GM12892 (cell line): ENCODE results near the gene KPTN.
A peak's percentile ranks its signal among the peaks of the same experiment; 100 is the strongest.

ENCODE experiments used
- DNase-seq: peaks from one replicate; pipeline ENCODE4 v3.0.0; 2011; ENCODE audit not compliant: insufficient read length
- FAIRE-seq: peaks from 2 replicates; lab custom pipeline; 2011; peaks lifted over from hg19 to GRCh38; lab: Jason Lieb, UNC
- POLR2A ChIP-seq: IDR thresholded peaks from 2 replicates; pipeline ENCODE4 v1.6.1; 2011; ENCODE audit warnings: low read depth, low read length, control low read depth
- POLR2AphosphoS5 ChIP-seq: IDR thresholded peaks from 2 replicates; pipeline ENCODE4 v1.6.1; 2011; ENCODE audit warnings: low read depth, low read length, control low read depth
- TAF1 ChIP-seq: IDR thresholded peaks from 2 replicates; pipeline ENCODE4 v1.6.1; 2011; ENCODE audit warnings: low read depth, mild to moderate bottlenecking, control low read depth, low read length, borderline replicate concordance

The KPTN gene

GRCh38 chr19:47437500-47437899, 46.5 kb downstream of the KPTN start:
- TF ChIP-seq POLR2A (no peak), POLR2AphosphoS5 (no peak), TAF1 (no peak)
- DNase-seq: no peak
- no peak for FAIRE-seq

GRCh38 chr19:47436712-47437401, 47.2 kb downstream of the KPTN start:
- TF ChIP-seq POLR2A (no peak), TAF1 (no peak), POLR2AphosphoS5 (no peak)
- FAIRE-seq: peak; percentile 96
- DNase-seq: peak; percentile 72

GRCh38 chr19:47435883-47436417, 48.1 kb downstream of the KPTN start:
- TF ChIP-seq TAF1 (no peak), POLR2AphosphoS5 (no peak), POLR2A (no peak)
- DNase-seq (no peak), FAIRE-seq (no peak)

- FAIRE-seq (peak; percentile 74), DNase-seq (no peak)
- TF ChIP-seq POLR2AphosphoS5: no peak
- no peak for TF ChIP-seq POLR2A
- TF ChIP-seq TAF1: no peak
Observed at GRCh38 chr19:47435196-47435595, 48.8 kb downstream of the KPTN start.

GRCh38 chr19:47434088-47434487, 49.9 kb downstream of the KPTN start:
- FAIRE-seq (no peak), DNase-seq (no peak)
- no peak for TF ChIP-seq TAF1
- no peak for TF ChIP-seq POLR2A
- no peak for TF ChIP-seq POLR2AphosphoS5

GRCh38 chr19:47433121-47433520, 50.9 kb downstream of the KPTN start:
- FAIRE-seq: no peak
- no peak for TF ChIP-seq TAF1
- no peak for TF ChIP-seq POLR2AphosphoS5
- TF ChIP-seq POLR2A: no peak
- no peak for DNase-seq

GRCh38 chr19:47432499-47432898, 51.5 kb downstream of the KPTN start:
- DNase-seq (no peak), FAIRE-seq (no peak)
- TF ChIP-seq TAF1 (no peak), POLR2A (no peak), POLR2AphosphoS5 (no peak)

GRCh38 chr19:47432091-47432490, 51.9 kb downstream of the KPTN start:
- FAIRE-seq (no peak), DNase-seq (no peak)
- TF ChIP-seq POLR2A (no peak), POLR2AphosphoS5 (no peak), TAF1 (no peak)

- FAIRE-seq: no peak
- TF ChIP-seq TAF1 (no peak), POLR2A (no peak), POLR2AphosphoS5 (no peak)
- no peak for DNase-seq
Observed at GRCh38 chr19:47430041-47430802, 53.8 kb downstream of the KPTN start.

GRCh38 chr19:47429140-47429793, 54.8 kb downstream of the KPTN start:
- DNase-seq: no peak
- TF ChIP-seq POLR2AphosphoS5: no peak
- TF ChIP-seq POLR2A: no peak
- no peak for TF ChIP-seq TAF1
- FAIRE-seq: no peak
